Stimulated activated CD8-positive, alpha-beta memory T cell treated with anti-CD3 and anti-CD28 coated beads, Interleukin-12 subunit alpha, Interleukin-12 subunit beta, amount 100 ng/mL, for 24 hours (primary cell): ENCODE measurements around the gene PRUNE2.
"Not testable (repeated sequence)": the region's sequence is repeated elsewhere in the genome, so short reads cannot be mapped to it uniquely, and the experiment has no call there.

ENCODE experiments used
- DNase-seq: peaks from one replicate; pipeline ENCODE4 v3.0.0-alpha.2; 2020; ENCODE audit errors: extremely low read depth

Gene PRUNE2

DNA sequence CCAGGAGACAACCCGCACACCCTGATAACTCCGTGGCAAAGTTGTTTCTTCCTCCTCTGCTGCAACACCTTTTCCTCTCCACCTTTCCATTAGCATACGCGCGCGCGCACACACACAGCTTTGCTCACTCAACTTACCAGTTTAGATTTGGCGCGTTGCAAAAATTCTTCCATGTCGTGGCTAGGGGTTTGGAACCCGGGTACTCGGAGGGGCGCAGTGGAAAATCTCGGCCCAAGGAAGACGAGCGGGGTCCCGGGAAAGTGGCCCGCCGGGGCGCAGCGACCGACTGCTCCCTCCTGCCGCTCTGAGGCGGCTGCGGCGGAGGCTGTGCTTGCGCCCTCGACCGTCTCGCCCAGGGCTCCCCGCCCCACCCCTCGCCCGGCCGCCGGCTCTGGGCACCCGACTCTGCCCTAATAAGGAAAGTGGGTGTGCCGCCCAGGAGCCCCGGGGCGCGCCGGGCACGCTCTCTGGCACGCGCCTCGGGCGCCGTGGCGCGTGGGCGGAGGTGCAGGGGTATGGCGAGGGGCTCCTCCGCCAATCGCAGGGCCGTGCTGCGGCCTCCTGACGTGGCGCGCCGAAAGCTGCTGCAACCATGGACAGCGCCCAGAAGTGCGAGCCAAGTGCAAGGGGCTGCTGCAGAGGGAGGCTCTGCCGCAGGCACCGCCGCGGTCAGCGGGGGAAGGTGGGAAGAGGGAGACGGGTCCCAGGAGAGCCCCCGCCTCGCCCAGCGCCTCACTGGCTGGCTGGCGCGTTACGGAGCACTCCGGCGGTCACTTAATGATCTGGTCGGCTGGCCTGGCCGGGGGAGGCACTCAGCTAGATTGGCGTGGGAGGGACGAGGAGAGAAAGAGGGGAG, at the start of gene PRUNE2:
TSS of gene PRUNE2 (minus strand) at position 324 of the 856 bp plus-strand sequence. CDS start at position 173, 151 bp downstream.
- no peak for DNase-seq

DNA sequence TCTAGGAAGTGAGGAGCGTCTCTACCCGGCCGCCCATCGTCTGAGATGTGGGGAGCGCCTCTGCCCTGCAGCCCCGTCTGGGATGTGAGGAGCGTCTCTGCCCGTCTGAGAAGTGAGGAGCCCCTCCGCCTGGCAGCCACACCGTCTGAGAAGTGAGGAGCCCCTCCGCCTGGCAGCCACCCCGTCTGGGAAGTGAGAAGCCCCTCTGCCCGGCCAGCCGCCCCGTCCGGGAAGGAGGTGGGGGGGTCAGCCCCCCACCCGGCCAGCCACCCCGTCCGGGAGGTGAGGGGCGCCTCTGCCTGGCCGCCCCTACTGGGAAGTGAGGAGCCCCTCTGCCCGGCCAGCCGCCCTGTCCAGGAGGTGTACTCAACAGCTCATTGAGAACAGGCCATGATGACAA, 49.5 kb upstream of the PRUNE2 start:
- DNase-seq = not testable (repeated sequence)

DNA sequence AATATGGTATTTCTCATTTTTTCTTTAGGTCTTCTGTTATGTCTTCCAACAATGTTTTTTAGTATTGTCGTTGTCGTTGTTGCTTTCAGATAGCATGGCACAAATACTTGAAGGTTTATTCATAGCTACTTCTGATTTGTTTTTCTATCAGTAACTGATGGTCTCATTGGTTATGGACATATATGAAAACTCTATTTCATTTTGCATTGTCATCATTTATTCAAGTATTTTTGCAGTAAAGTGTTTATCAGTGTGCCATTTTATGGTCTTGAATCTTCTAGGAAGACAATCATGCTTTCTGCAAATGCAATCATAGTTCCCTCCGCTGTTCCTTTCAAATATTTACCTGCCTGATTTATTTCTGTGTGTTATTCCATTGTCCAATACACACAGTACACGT, 44.0 kb upstream of the PRUNE2 start:
- DNase-seq = no peak

DNA sequence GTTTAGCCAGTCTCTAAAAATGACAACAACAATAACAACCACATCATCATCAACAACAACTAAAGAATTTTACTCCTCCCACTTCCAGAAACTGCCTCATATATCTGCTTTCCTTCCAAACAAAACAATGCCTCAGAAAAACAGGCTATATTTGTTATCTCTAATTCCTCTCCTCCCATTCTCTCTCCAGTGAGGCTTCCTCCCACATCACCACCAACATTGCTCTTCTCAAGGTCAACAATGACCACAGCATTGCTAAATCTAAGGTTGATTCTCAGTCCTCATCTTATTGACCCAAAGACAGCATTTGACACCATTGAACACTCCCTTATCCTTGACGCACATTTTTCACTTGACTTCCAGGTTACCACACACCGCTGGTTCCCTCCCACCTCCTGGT, 38.1 kb upstream of the PRUNE2 start:
- DNase-seq = no peak

DNA sequence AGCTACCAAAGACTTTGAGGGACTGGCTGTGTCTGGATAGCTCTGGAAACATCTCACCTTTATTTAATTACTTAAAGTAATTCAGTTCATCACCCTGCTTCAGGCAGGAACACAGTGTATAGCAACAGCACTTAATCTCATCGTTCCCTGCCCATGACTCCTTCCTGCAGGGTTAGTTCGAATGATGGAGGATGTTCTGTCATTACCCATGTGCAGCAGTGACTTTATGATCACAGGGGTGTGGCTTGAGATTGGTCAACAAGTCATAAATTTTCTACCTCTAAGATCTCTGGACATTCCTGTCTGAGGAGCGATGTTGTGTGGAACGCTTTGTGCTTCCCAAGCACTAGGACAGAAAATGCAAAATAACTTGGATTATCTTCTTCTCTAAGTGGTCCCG, 37.1 kb upstream of the PRUNE2 start:
- no peak for DNase-seq

DNA sequence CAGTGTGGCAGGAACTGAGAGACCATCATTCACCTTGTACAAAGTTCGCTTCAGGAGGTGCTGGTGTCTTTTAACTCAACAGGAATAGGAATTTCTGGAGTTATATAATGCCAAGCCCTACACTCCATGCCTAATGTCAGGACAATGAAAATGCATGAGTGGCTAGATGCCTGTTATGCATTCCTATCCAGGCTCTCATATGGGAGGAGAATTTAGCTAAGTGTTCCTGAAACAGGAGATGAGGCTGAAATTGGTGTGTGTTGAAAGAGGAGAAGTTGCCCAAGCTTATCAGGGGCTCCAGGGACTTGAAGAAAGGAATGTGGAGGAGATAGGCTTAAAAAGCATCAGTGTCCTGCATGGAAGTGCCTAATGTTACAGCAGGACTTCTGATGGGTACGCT, 26.8 kb upstream of the PRUNE2 start:
- DNase-seq = no peak

GRCh38 chr9:76932265-76932664, 26.4 kb upstream of the PRUNE2 start:
- DNase-seq = no peak

- no peak for DNase-seq
Measured at GRCh38 chr9:76927540-76928240, 21.8 kb upstream of the PRUNE2 start.

- DNase-seq = no peak
Measured at GRCh38 chr9:76926846-76927245, 20.9 kb upstream of the PRUNE2 start.

DNA sequence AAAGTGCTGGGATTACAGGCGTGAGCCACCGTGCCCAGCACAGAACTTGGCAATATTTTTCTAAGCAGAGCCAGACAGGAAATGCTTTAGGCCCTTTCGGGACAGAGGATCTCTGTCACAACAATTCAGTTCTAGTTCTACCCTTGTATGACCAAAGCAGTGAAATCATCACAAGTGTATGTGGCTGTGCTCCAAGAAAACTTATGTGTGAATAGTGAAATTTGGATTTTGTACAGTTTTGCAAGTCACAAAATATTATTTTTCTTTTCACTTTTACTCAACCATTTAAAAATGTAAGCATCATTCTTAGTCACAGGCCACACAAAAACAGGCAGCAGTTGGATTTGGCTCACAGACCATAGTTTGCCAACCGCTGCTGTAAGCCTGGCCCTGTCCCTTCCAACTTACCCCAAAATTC, 20.4 kb upstream of the PRUNE2 start:
- no peak for DNase-seq

- DNase-seq = no peak
Measured at GRCh38 chr9:76921165-76921564, 15.3 kb upstream of the PRUNE2 start.

GRCh38 chr9:76917299-76917698, 11.4 kb upstream of the PRUNE2 start:
- no peak for DNase-seq

- no peak for DNase-seq
Measured at GRCh38 chr9:76916231-76916630, 10.3 kb upstream of the PRUNE2 start.

GRCh38 chr9:76913467-76913866, 7.6 kb upstream of the PRUNE2 start:
- DNase-seq = no peak

DNA sequence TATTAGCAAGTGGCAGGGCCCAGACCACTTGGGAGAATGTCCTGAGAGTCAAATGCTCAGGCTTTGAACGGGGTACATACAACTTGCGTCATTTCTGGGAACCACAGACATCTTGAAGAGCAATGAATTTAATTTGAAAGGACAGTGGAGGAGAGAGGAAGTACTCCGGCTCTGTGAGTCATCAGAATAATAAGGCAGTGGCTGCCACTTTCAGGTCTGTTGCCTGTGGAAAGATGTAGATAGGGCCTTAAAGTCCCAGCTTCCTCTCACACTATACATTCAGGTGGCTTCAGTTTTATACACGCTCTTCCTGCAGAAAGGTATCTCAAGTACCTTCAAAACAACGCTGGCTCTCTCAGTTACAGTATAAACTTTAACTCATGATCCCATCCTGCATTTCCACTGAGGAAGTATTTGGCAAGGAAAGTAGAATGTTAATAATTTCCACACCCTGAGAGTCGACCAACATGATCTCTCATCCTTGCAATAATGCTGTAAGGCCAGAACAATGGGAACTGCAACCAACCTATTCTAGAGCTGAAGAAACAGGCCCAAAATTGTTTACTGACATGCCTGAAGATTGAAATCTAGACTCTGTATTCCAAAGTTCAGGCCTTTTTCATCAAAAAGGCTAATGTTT, 6.8 kb upstream of the PRUNE2 start:
- DNase-seq = no peak

DNA sequence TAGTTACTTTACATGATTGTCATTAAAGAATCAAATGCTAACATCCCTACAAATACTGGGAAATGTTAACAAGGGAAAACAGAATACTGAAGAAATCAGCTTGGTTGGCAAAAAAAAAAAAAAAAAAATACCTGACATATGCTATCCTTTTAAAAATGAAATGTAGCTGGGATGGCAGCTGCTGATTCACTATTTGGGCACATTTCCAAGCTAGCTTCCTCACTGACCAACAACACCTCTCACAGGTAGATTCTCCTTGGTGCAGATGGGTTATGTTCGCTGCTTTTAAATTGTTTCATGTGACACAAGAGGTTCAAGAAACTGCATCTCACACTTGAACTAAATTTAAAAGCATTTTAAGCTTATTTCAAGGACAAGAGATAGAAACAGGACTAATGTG, 6.1 kb upstream of the PRUNE2 start:
- DNase-seq = no peak

DNA sequence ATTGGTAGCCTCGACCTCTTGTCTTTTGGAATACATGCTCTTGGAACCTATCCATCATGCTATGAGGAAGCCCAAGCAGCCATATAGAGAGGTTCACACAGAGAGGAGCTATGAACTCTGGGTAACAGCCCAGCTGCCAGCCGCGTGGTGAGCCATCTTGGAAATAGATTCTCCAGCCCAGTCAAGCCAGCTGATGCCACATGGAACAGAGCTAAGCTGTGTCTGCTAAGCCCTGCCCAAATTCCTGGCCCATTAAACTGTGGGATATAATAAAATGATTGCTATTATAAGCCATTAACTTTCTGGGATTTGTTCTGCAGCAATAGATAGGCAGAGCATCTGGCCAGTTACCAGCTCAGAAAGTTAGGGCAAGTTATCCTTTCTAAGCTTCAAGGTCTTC, 4.9 kb upstream of the PRUNE2 start:
- no peak for DNase-seq

GRCh38 chr9:76906647-76906975, 697 bp upstream of the PRUNE2 start:
- DNase-seq = no peak

- DNase-seq = no peak
Measured at GRCh38 chr9:76904661-76905457, 1.1 kb downstream of the PRUNE2 start.

DNA sequence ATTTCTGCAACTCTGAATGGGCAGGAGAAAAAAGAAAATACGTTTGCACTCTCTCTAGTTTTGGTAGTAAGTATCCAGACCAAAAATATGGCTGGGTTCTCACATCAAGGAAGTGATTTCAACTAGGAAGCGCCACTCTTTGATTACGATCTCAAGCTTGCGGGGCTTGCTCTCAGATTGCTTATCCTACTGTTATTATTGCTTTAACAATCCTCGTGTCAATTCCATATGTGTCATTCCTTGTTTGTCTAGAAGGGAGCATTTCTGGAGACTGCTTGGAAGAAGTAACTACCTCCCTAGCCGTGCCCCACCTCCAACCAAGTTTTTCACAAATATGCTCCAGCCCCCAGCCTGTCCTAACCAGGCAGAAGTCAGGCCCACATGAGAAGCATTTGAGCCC, 3.5 kb downstream of the PRUNE2 start:
- DNase-seq = no peak

DNA sequence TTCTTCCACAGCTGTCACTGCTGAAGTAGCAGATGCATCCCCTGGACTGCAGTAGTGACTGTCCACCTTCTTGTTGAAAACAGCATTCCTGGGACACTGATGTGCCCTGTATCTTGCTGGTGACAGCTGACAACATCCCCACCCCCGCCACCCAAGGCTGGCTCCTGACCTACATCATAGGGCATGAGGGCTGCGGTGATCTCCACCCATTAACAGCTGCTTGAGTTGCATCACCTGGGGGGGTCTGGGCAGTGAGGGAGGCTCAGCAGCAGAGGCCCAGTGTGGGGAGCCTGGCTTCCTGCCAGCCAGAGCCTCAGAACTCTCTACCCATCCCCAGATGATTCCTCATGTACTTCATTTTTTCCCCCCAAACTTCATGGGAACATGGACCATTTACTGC, 4.1 kb downstream of the PRUNE2 start:
- no peak for DNase-seq

- no peak for DNase-seq
Measured at GRCh38 chr9:76900884-76901440, 5.0 kb downstream of the PRUNE2 start.
